NB4 (cell line): ENCODE measurements around the gene EMP3.

ENCODE experiments used
- DNase-seq: peaks from one replicate; pipeline ENCODE4 v3.0.0; 2010; ENCODE audit warnings: low read depth
- H3K4me3 ChIP-seq: one replicate; pipeline ENCODE4 v1.5.1; 2011; ENCODE audit warnings: mild to moderate bottlenecking, low read depth, low read length, moderate library complexity
- MYC ChIP-seq: IDR thresholded peaks from 2 replicates; pipeline ENCODE4 v1.6.1; 2011; ENCODE audit warnings: low read depth, low read length
- POLR2A ChIP-seq: IDR thresholded peaks from 2 replicates; pipeline ENCODE4 v1.6.1; 2011; ENCODE audit warnings: mild to moderate bottlenecking; ENCODE audit not compliant: insufficient read length; ENCODE audit errors: extremely low read depth
- TF ChIP-seq, protein P1 (sequence below): IDR thresholded peaks from 2 replicates; pipeline ENCODE4 v1.6.1; 2011; ENCODE audit warnings: low read depth, low read length
- TF ChIP-seq, protein P2 (sequence below): IDR thresholded peaks from one replicate; pipeline ENCODE4 v1.5.1; 2012; ENCODE audit warnings: low read depth, low read length

EMP3 gene

DNA sequence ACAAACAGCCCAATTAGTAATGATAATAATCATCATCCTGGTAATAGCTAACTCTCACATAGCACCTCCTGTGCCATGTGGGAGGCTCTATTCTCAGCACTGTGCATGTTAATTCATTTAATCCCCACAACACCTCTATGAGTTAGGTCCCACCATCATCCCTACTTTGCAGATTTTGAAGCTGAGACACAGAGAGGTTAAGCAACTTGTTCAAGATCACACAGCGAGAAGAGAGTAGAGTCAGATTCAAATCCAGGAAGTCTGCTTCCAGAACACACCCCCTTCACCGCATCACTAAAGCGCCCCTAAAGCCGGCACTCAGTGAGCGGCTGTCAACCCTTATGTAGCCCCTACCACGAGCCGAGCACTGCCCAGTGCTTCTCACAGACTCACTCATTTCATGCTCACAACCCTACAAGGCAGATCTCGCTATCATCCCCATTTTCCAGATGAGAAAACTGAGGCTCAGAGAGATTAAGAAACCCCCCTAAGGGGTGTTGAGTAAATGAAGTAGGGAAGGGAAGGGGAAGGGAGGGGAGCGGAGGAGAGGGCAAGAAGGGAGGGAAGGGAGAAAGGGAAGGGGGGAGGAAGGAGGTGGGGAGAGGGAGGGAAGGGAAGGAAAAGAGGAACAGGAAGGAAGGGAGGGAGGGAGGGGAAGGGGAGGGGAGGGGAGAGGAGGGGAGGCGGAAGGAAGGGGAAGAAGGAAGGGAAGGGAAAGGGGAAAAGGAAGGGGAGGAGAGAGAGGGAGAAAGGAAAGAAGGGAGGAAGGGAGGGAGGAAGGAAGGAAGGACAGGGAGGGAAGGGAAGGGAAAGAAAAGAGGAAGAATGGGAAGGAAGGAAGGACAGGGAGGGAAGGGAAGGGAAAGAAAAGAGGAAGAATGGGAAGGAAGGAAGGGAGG is 16.4 kb downstream of the EMP3 start:
- no peak overlapping the region for H3K4me3 ChIP-seq
- TF ChIP-seq, protein P1, sequence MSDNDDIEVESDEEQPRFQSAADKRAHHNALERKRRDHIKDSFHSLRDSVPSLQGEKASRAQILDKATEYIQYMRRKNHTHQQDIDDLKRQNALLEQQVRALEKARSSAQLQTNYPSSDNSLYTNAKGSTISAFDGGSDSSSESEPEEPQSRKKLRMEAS: no peak
- TF ChIP-seq POLR2A (no peak), MYC (no peak)
- TF ChIP-seq, protein P2, sequence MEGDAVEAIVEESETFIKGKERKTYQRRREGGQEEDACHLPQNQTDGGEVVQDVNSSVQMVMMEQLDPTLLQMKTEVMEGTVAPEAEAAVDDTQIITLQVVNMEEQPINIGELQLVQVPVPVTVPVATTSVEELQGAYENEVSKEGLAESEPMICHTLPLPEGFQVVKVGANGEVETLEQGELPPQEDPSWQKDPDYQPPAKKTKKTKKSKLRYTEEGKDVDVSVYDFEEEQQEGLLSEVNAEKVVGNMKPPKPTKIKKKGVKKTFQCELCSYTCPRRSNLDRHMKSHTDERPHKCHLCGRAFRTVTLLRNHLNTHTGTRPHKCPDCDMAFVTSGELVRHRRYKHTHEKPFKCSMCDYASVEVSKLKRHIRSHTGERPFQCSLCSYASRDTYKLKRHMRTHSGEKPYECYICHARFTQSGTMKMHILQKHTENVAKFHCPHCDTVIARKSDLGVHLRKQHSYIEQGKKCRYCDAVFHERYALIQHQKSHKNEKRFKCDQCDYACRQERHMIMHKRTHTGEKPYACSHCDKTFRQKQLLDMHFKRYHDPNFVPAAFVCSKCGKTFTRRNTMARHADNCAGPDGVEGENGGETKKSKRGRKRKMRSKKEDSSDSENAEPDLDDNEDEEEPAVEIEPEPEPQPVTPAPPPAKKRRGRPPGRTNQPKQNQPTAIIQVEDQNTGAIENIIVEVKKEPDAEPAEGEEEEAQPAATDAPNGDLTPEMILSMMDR: no peak
- DNase-seq: peak; percentile 47

DNA sequence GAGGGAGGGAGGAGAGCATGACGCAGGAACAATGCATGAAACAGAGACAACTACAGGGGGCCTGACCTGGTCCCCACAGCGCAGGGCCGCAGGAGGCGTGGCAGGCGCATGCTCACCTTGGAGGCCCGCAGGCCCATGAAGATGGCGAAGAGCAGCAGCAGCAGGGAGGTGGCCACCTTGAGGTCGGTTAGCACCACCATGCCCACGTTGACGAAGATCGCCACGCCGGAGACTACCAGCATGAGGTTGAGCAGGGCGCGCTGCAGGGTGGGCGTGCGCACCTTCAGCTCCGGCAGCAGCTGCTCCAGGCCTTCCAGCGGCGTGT is 17.0 kb downstream of the EMP3 start:
- peak; percentile 55 for DNase-seq
- TF ChIP-seq POLR2A: no peak
- TF ChIP-seq, protein P1: no peak
- TF ChIP-seq, protein P2: no peak
- TF ChIP-seq MYC: no peak
- no peak overlapping the region for H3K4me3 ChIP-seq

DNA sequence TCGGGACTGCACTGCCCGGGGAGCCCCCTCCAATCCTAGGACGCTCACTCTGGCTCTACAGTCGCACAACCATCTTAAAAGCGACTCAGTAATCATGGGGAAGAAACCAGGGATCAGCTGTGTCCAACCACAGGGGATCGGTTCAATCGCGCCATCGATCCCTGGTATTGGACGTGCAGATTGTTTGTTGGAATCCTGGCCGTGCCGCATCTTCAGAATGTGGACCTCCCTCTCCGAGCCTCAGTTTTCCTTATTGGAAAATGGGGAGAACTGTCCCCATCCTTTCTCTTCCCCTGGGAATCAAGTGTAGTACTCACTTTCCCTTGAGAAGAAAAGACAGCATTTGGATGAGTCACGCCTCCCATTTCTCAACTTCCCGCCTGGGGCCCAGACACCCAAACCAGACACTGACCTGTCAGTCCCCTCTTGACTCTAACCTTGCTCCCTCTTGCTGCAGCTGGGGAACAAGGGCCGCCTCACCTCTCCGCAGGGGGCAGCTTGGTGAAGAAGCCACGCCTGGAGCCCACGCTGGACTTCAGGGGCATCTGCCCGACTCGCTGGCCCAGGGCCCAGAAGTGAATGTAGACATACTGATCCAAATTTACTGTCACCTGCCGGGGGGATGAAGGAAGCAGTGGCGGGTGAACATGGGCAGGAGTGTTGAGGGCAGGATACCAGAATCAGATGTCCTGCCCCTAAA is 17.6 kb downstream of the EMP3 start:
- TF ChIP-seq POLR2A (no peak), MYC (peak; percentile 39; the same call in 1 of the 2 replicates)
- DNase-seq: peak; percentile 95

DNA sequence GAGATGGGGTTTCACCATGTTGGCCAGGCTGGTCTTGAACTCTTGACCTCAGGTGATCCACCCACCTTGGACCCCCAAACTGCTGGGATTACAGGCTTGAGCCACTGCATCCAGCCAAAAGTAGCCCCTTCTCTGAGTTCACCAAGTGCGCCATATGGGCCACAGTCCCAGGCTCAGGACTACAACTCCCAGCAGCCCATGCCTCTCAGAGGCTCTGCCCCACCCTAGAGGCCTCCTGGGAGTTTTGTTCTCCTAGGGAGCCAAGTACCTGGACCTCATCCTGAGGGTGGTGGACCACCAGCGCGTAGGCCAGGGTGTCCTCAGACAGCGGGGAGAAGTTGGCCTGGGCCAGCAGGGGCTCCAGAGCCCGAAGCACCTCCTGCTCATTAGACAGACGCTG is 19.5 kb downstream of the EMP3 start:
- TF ChIP-seq MYC (no peak), POLR2A (no peak)
- TF ChIP-seq, protein P1: no peak
- TF ChIP-seq, protein P2: no peak
- peak; percentile 72 for DNase-seq

More for the DNA sequence above, 17.6 kb downstream of the EMP3 start:
- H3K4me3 ChIP-seq: no peak overlapping the region

DNA sequence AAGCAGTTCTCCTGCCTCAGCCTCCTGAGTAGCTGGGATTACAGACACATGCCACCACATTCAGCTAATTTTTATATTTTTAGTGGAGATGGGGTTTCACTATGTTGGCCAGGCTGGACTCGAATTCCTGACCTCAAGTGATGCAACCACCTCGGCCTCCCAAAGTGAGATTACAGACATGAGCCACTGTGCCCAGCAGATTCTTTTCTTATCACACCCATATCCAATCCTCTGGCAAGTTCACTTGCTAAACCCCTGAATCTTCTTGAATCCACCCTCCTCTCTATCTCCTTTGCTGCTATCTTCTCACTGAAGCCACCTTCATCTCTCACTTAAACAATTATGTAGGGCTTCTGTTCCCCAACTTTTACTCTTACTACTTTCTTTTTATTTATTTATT is 20.8 kb downstream of the EMP3 start:
- no peak for DNase-seq
- H3K4me3 ChIP-seq: no peak overlapping the region
- no peak for TF ChIP-seq MYC
- no peak for TF ChIP-seq POLR2A
- TF ChIP-seq, protein P2: no peak
- TF ChIP-seq, protein P1: no peak

More for the DNA sequence above, 19.5 kb downstream of the EMP3 start:
- H3K4me3 ChIP-seq: no peak overlapping the region

DNA sequence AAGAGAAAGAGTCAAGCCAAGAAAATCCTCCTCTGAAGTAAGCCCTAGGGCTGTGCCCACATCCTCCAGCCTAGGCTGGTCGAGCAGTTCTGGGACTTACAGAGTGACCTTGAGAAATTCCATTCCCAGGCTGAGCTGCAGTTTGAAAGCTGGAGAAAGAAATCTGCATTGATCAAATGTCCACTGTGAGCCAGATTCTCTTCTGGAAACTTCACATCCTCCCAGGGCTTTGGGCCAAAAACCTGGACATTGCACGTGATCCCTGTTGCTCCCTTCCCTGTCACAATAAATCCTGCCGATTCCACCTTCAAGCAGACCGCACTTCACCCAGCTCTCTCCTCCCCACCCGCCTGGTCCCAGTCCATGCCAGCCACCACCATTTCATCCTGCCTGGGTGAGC is 22.7 kb downstream of the EMP3 start:
- no peak for DNase-seq
- no peak overlapping the region for H3K4me3 ChIP-seq
- TF ChIP-seq MYC (no peak), POLR2A (no peak)
- TF ChIP-seq, protein P2: no peak
- TF ChIP-seq, protein P1: no peak
